ENCODE measurements around the gene ZNF672.
"Not testable (repeated sequence)": the region's sequence is repeated elsewhere in the genome, so short reads cannot be mapped to it uniquely, and the experiment has no call there.

Gene ZNF672

GRCh38 chr1:248818505-248819374 is 19.3 kb upstream of the ZNF672 start:
- peaks cover 14% of the 10 kb centered on the region for H3K36me3 ChIP-seq (ENCODE audit: insufficient read depth, low read length)
- peak overlapping the region; percentile 12; the same call in 1 of the 2 replicates for H3K9ac ChIP-seq (ENCODE audit: low read depth, low read length)
- peaks cover 16% of the 10 kb centered on the region for H3K4me1 ChIP-seq (ENCODE audit: insufficient read depth, low read length)
- no peaks in the 10 kb centered on the region for H3K9me3 ChIP-seq (ENCODE audit: control insufficient read depth, insufficient read depth, low read length)

- H3K9ac ChIP-seq (ENCODE audit: low read depth, low read length): no peak overlapping the region
- peaks cover 20% of the 10 kb centered on the region for H3K4me1 ChIP-seq (ENCODE audit: insufficient read depth, low read length)
- peaks cover 11% of the 10 kb centered on the region for H3K36me3 ChIP-seq (ENCODE audit: insufficient read depth, low read length)
- H3K9me3 ChIP-seq (ENCODE audit: control insufficient read depth, insufficient read depth, low read length): no peaks in the 10 kb centered on the region
These were observed 17.9 kb upstream of the ZNF672 start for GRCh38 chr1:248820041-248820585.

- Histone ChIP-seq H3K9ac (ENCODE audit: low read depth, low read length) (no peak overlapping the region), H3K4me1 (ENCODE audit: insufficient read depth, low read length) (peaks cover 16% of the 10 kb centered on the region), H3K9me3 (ENCODE audit: control insufficient read depth, insufficient read depth, low read length) (no peaks in the 10 kb centered on the region), H3K36me3 (ENCODE audit: insufficient read depth, low read length) (peaks cover 11% of the 10 kb centered on the region)
These were observed 16.9 kb upstream of the ZNF672 start for GRCh38 chr1:248821101-248821500.

GRCh38 chr1:248821641-248822040 is 16.4 kb upstream of the ZNF672 start:
- H3K9ac ChIP-seq (ENCODE audit: low read depth, low read length): no peak overlapping the region
- peaks cover 11% of the 10 kb centered on the region for H3K36me3 ChIP-seq (ENCODE audit: insufficient read depth, low read length)
- peaks cover 16% of the 10 kb centered on the region for H3K4me1 ChIP-seq (ENCODE audit: insufficient read depth, low read length)
- no peaks in the 10 kb centered on the region for H3K9me3 ChIP-seq (ENCODE audit: control insufficient read depth, insufficient read depth, low read length)

- Histone ChIP-seq H3K9me3 (ENCODE audit: control insufficient read depth, insufficient read depth, low read length) (no peaks in the 10 kb centered on the region), H3K36me3 (ENCODE audit: insufficient read depth, low read length) (peaks cover 11% of the 10 kb centered on the region), H3K9ac (ENCODE audit: low read depth, low read length) (no peak overlapping the region), H3K4me1 (ENCODE audit: insufficient read depth, low read length) (peaks cover 16% of the 10 kb centered on the region)
These were observed 15.6 kb upstream of the ZNF672 start for GRCh38 chr1:248822148-248823032.

GRCh38 chr1:248823517-248824001 is 14.5 kb upstream of the ZNF672 start:
- peaks cover 16% of the 10 kb centered on the region for H3K4me1 ChIP-seq (ENCODE audit: insufficient read depth, low read length)
- H3K9ac ChIP-seq (ENCODE audit: low read depth, low read length): no peak overlapping the region
- H3K36me3 ChIP-seq (ENCODE audit: insufficient read depth, low read length): peaks cover 11% of the 10 kb centered on the region

GRCh38 chr1:248824301-248824700 is 13.7 kb upstream of the ZNF672 start:
- peaks cover 11% of the 10 kb centered on the region for H3K36me3 ChIP-seq (ENCODE audit: insufficient read depth, low read length)
- no peak overlapping the region for H3K9ac ChIP-seq (ENCODE audit: low read depth, low read length)
- peaks cover 12% of the 10 kb centered on the region for H3K4me1 ChIP-seq (ENCODE audit: insufficient read depth, low read length)
- H3K9me3 ChIP-seq (ENCODE audit: control insufficient read depth, insufficient read depth, low read length): no peaks in the 10 kb centered on the region

More at GRCh38 chr1:248823517-248824001, 14.5 kb upstream of the ZNF672 start:
- H3K9me3 ChIP-seq (ENCODE audit: control insufficient read depth, insufficient read depth, low read length): no peaks in the 10 kb centered on the region

- H3K9me3 ChIP-seq (ENCODE audit: control insufficient read depth, insufficient read depth, low read length): no peaks in the 10 kb centered on the region
- H3K9ac ChIP-seq (ENCODE audit: low read depth, low read length): peak overlapping the region; percentile 85; the same call in 1 of the 2 replicates
- H3K36me3 ChIP-seq (ENCODE audit: insufficient read depth, low read length): peaks cover 11% of the 10 kb centered on the region
- peaks cover 8% of the 10 kb centered on the region; the same call in 1 of the 2 replicates for H3K4me1 ChIP-seq (ENCODE audit: insufficient read depth, low read length)
These were observed 13.3 kb upstream of the ZNF672 start for GRCh38 chr1:248824701-248825100.

GRCh38 chr1:248825136-248825535 is 12.9 kb upstream of the ZNF672 start:
- Histone ChIP-seq H3K4me1 (ENCODE audit: insufficient read depth, low read length) (peaks cover 5% of the 10 kb centered on the region; the same call in 1 of the 2 replicates), H3K9ac (ENCODE audit: low read depth, low read length) (peak overlapping the region; percentile 85), H3K36me3 (ENCODE audit: insufficient read depth, low read length) (peaks cover 11% of the 10 kb centered on the region), H3K9me3 (ENCODE audit: control insufficient read depth, insufficient read depth, low read length) (no peaks in the 10 kb centered on the region)

- H3K36me3 ChIP-seq (ENCODE audit: insufficient read depth, low read length): peaks cover 11% of the 10 kb centered on the region
- no peaks in the 10 kb centered on the region for H3K9me3 ChIP-seq (ENCODE audit: control insufficient read depth, insufficient read depth, low read length)
- peaks cover 5% of the 10 kb centered on the region; the same call in 1 of the 2 replicates for H3K4me1 ChIP-seq (ENCODE audit: insufficient read depth, low read length)
- peak overlapping the region; percentile 85 for H3K9ac ChIP-seq (ENCODE audit: low read depth, low read length)
These were observed 12.5 kb upstream of the ZNF672 start for GRCh38 chr1:248825573-248825908.

- Histone ChIP-seq H3K9me3 (ENCODE audit: control insufficient read depth, insufficient read depth, low read length) (no peaks in the 10 kb centered on the region), H3K9ac (ENCODE audit: low read depth, low read length) (peak within 1 kb of the TSS; percentile 85), H3K36me3 (ENCODE audit: insufficient read depth, low read length) (peaks cover 11% of the 10 kb centered on the region), H3K4me1 (ENCODE audit: insufficient read depth, low read length) (peaks cover 5% of the 10 kb centered on the region; the same call in 1 of the 2 replicates)
These were observed 11.9 kb upstream of the ZNF672 start, which contains the start of gene SH3BP5L for GRCh38 chr1:248825909-248826760. TSS of gene SH3BP5L (minus strand) at chr1:248825915. CDS start at chr1:248824935, 980 bp downstream.

GRCh38 chr1:248828845-248829244 is 9.2 kb upstream of the ZNF672 start:
- Histone ChIP-seq H3K36me3 (ENCODE audit: insufficient read depth, low read length) (peaks cover 3% of the 10 kb centered on the region; the same call in 1 of the 2 replicates), H3K9me3 (ENCODE audit: control insufficient read depth, insufficient read depth, low read length) (no peaks in the 10 kb centered on the region), H3K4me1 (ENCODE audit: insufficient read depth, low read length) (peaks cover 5% of the 10 kb centered on the region; the same call in 1 of the 2 replicates), H3K9ac (ENCODE audit: low read depth, low read length) (no peak overlapping the region)

- H3K4me1 ChIP-seq (ENCODE audit: insufficient read depth, low read length); H3K36me3 ChIP-seq (ENCODE audit: insufficient read depth, low read length); H3K9ac ChIP-seq (ENCODE audit: low read depth, low read length); H3K9me3 ChIP-seq (ENCODE audit: control insufficient read depth, insufficient read depth, low read length): not testable (repeated sequence)
These were observed 7.4 kb upstream of the ZNF672 start for GRCh38 chr1:248830718-248831017.
